NCI-H146 (cell line): ENCODE results near the gene CPN2.

Source experiments
- DNase-seq: peaks from one replicate; lab custom pipeline; 2025; lab: John Stamatoyannopoulos, UW

The CPN2 gene, protein sequence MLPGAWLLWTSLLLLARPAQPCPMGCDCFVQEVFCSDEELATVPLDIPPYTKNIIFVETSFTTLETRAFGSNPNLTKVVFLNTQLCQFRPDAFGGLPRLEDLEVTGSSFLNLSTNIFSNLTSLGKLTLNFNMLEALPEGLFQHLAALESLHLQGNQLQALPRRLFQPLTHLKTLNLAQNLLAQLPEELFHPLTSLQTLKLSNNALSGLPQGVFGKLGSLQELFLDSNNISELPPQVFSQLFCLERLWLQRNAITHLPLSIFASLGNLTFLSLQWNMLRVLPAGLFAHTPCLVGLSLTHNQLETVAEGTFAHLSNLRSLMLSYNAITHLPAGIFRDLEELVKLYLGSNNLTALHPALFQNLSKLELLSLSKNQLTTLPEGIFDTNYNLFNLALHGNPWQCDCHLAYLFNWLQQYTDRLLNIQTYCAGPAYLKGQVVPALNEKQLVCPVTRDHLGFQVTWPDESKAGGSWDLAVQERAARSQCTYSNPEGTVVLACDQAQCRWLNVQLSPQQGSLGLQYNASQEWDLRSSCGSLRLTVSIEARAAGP

DNA sequence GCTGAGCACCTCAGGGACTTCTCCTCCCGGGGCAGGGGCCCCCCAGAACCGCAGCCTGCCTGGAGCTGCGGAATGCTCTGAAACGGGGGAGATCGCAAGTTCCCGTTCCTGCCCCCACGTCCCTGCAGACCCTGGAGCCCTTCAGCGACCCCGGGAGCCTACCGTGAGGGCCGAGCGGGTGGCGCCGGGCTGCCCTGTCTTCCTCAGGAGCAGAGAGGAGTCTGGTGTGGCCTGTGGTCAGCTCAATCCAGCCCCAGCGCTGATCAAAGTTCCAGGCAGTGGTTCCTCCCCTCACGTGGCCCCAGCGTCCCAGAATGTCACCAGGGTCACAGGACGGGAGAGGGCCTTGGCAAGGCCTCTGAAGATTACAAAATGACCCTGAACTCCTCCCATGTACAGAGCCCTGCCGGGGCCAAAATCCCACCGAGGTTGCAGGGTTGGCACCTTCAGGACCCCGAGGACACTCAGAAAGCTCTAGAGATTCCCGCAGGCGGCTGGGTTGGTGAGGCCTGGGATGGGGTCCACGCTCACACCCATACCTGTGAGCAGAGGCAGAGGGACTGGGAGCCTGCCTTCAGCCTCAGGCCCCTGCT is at the start of gene CPN2:
Gene CPN2, minus strand, starts transcription at position 249 of the 593 bp plus-strand sequence. CDS start 8,626 bp downstream, outside the sequence.
- no peak for DNase-seq

DNA sequence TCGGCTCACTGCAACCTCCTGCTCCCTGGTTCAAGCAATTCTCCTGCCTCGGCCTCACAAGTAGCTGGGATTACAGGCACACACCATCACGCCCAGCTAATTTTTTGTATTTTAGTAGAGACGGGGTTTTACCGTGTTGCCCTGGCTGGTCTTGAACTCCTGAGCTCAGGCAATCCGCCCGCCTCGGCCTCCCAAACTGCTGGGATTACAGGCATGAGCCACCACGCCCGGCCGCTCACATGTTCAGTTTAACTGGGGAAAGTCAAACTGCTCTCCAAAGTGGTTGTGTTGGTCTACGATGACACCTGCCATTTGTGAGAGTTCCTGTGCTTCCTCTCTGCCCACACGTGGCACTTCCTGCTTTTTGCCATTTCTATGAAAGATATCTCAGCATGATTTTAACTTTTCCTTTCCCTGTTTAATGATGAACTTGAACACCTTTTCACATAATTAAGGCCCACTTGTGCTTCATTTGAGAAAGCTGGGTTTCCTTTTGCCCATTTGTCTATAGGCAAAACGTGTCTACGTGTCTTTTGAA is 48.8 kb upstream of the CPN2 start:
- no peak for DNase-seq

DNA sequence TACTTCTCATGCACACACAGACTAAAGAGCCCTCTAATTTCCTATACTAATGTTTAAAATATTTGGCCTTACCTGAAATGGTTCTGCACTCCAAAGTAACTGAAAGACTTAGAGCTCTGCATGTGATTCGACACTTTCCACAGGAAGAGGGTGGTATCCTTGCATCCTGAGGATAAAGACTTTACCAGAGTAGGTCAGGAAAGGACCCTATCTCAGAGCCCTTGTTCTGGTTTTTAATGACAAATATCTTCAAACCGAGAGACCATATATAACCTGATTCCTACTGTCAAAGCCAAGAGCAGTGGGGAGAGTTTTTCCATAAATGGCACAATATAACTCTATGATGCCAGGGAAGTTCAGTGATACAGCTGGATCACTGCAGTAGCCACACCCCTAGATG is 48.0 kb upstream of the CPN2 start, which contains the start of gene GP5:
Gene GP5, minus strand, starts transcription at position 101 of the 400 bp plus-strand sequence. CDS start 984 bp downstream, outside the sequence.
- DNase-seq = no peak

DNA sequence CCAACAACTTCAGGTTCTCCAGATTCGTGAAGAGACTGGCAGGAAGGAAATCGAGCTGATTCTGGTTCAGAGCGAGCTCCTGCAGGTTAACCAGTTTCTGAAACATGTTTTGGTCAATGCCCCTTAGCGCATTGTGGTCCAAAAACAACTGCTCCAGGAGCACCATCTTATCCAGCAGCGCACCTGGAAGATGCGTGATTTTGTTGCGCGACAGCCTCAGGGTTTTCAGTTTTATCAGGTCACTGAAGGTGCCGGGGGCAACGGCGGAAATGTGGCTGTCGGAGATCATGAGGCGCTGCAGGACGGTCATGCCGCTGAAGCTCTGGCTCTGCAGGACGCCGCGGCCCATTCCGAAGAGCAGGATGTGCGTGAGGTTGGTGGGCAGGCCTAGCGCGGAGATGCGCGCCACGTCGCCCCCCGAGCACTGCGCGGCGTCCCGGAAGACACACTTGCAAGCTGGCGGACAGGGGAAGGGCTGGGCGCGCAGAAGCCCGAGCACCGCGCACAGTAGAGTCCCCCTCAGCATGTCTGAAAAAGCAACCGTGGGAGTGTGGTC is 46.7 kb upstream of the CPN2 start:
- DNase-seq = peak; percentile 38

DNA sequence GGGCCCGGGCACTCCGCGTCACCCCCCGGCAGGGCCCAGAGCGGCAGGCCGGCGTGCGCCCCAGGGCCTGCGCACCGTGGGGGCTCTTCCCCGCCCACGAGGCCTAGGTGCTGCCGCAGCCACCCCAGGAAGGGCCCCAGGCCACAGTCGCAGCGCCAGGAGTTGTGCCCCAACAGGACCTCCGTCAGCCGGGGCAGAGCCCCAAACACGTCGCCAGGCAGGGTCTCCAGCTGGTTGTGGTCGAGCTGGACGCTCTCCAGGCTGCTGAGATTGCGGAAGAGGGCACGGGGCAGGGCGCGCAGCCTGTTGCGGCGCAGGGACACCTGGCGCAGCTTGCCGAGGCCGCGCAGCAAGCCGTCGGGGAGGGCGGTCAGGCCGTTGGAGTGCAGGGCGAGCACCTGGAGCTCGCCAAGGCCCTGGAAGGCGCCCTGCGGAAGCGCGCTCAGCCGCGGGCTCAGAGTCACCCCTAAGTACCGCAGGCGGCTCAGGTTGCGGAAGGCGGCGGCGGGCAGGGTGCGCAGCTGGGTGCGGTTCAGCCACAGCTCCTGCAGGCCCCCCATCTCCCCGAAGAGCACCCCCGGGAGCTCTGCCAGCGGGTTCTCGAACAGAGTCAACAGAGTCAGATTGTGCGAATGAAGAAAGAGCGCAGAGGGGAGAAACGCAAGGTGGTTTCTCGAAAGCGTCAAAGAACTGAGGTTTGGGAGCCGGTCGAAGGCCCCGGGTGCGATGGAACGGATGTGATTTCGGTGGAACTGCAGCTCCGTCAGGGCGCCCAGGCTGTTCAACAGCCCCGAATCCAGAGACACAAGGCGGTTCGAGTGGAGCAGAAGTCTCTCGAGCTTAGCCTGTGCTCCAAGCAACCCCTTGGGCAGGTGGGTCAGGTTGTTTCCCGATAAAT is 46.0 kb upstream of the CPN2 start:
- no peak for DNase-seq

DNA sequence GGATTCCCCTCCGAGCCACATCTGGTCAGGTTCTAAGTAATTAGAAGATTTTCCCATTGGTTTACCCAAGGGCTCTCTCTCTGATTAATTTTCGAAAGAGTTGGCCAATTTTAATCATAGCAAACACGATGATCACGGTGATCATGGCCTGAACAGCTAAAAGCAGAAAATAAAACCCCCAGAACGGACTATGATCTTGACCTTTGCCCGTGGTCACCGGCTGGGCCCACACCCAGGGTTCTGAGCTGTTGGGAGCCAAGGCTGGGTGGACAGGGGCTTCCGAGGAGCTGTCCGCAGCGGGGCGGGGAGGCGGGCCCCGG is 45.4 kb upstream of the CPN2 start:
- DNase-seq = no peak

DNA sequence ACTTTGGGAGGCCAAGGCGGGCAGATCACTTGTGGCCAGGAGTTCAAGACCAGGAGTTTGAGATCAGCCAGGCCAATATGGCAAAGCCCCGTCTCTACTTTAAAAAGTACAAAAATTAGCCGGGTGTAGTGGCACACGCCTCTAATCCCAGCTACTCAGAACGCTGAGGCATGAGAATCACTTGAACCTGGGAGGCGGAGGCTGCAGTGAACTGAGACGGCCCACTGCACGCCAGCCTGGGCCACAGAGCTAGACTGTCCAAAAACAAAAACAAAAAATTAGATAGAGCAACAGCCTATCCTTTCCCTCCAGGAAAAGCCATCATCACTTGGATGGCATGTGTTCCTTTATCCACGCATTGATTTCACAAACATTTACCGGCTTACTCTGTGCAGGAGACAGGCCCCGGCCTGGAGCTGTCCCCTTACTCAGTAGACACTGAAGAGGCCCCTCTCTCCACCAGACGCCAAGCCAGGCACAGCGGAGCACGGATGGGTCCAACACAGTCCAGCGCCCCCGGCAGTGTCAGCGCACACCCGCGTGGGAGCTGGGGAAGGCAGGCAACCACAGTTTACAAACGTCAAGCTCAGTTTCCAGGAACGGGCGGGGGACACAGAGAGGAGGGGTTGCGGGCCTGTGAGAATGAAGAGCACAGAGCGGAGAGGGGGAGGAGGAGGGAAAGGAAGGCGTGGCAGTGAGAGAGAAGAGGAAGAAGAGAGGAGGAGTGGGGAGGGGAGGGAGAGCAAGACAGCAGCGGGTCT is 44.8 kb upstream of the CPN2 start:
- no peak for DNase-seq

DNA sequence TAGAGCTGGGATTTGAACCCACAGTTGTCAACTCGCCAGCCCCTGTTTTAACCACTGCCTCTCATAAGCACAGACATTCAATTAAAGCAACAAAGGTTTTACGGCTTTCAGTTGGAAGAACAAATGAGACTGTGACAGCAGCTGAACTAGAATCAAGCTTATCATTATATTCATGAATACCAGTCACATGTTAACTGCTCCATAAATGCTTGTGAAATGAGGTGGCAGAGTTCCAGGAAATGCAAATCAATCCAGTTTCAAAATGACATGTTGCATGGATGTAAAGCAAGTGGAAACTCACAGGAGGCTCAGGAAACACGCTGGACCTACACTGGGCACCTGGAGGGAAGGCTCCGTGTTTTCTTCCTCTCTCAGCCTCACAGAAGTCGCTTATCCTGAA is 44.1 kb upstream of the CPN2 start:
- DNase-seq = peak; percentile 62

DNA sequence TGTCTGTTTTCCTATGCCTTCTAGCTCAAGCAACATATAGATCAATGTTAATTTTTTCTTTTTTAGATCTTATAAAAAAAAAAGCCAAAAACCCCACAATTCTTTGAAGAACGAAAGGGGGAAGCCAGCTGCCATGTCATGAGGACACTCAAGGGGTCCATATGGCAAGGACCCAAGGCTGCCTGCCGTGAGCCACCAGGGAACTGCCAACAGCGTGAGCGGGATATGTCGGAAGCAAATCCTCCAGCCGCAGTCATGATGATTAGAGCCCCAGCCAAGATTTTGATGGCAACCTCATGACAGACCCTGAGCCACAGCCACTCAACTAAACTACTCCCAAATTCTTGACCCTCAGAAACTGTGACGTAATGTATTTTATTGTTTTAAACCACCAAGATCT is 41.4 kb upstream of the CPN2 start:
- DNase-seq = no peak

DNA sequence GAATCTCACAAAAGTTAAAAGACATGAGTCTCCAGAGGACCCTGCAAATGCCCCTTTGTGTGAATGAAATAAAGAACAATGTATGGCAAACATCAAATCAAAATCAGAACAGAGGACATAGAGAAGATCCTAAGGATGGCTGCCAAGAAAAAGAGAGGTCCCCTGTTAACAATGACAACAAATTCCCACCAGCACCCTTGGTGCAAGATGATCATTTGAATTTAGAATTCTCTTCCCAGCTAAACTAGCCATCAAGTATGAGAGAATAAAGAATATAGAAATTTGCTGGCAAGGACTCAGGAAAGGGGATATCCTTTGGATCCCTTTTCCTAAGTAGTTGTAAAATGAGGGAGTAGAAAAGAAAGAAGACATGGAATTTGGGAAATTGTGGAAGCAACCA is 39.7 kb upstream of the CPN2 start:
- DNase-seq = no peak

DNA sequence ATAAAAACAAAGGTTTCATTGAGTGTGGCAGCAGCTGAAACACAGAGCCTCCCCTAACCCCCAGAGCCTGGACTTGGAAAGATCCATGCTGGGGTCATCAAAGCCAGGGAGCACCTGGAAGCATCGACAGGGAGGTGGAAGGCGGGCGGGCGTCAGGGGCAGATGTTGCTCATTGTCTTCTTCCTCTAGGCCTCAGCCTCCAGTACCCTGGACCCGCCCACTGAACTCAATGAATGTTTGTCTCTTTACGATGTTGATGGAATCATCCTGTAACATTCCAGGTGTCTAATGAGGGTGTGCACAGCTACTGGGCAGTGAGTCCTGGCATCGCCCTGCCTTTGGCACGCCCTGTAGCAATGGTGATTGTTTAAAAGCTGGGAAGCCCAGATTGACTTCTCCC is 38.1 kb upstream of the CPN2 start:
- no peak for DNase-seq

DNA sequence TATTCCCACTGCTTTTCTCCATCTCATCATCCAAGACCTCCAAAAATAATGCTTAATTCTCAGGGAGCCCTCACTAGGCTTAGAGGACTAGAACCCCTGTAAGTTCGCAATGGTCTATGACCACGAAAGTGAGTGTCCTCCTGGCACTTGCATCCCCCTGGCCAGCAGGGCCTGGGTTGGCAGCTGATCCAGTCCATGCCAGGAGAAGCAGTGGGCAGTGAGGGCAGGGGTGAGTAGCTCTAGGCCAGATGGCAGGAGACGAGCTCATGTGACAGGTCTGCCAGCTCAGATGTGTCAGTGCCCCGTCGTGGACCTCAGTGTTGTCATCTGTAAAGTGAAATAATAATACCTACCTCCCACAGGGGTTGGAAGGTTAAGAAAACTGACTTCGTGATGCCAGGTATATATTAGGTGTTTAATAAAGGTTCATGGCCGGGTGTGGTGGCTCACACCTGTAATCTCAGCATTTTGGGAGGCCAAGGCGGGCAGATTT is 36.8 kb upstream of the CPN2 start:
- no peak for DNase-seq

DNA sequence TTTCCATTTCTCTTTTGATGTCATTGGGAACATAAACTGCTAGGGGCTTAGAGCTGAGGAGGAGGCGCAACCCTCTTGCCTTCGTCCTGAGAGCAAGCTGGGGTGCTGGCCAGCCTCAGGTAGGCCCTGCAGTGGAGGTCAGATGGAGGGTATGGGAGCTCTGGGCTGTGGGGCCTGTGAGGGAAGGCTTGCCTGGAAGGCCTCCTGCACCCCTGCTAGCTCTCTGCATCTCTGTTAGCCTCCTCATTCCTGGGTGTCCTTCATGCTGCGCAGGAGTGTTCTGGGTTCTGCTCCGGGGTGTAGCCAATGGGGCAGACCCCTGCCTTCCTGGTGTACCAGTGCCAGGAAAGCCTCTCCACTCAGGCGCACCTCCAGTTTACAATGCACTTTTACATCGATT is 36.1 kb upstream of the CPN2 start:
- DNase-seq = no peak

DNA sequence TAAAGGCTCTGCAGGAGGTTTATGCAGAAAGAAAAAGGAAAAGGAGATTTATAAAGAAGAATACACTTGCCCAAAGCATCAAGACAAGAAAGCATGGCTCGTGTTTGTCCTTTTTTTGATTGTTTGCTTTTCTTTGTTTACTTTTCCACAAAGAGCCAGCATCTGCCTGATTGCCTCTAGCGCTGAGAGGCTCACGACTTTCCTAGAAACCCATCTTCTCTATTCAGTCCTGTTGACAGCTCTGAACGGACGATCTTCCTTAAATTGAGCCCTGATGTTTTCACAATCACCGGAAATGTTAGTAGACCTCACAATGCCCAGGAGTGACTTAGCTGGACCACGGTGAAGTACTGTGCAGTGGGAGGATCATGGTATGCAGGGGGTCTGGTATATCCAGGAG is 35.5 kb upstream of the CPN2 start:
- peak; percentile 73 for DNase-seq

DNA sequence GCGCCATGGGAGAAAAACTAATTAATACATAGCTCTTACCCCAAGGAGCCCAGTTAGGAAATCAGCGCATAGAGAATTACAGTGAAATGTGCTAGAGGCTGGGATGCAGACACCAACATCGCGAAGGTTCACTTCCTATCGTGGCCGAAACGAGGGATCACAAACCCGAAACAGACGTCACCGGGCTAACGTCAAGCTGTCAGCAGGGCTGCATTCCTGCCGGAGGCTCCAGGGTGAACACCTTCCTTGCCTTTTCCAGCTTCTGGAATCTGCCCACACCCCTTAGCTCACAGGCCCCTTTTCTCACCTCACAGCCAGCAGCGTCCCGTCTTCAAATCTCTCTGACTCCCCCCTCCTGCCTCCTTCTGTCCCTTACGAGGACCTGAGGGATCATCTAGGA is 34.9 kb upstream of the CPN2 start:
- DNase-seq = no peak

DNA sequence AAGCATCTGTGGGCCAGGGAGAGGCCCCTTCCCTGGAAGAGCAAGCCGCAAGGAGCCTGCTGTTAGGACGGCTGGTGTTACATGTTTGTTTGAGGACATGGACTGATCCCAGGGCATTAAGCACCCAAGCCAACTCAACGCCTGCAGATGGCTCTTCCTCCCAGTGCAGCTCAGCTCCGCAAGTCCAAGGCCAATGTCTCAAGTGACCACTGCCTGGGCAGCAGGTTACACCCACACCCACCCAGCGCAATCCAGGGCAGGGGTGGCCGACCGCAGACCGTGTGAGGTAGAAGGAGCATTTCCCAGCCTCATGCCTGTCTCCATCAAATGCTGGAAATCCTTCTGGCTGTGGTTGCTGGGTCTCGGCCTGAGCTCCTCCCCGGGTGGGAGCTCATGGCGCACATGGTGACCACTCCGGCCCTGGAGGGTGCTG is 33.5 kb upstream of the CPN2 start:
- DNase-seq = no peak

DNA sequence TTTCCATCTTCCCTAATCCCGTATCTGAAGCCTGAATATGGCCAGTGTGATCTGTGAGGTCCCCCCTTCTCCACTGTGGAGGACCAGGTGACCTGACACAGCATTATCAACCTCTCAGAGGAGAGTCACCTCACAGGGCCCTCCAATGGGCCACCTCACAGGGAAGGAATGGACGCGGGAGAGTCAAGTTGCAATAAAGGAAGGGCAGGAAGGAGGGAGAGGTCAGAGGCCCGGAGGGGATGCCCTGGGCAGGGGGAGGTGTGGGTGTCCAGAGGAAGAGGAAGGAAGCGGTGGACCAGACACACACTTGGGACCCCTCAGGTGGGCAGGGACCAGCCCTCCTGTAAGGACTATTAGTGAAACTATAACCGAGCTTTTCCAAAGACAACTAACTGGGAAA is 33.0 kb upstream of the CPN2 start:
- DNase-seq = no peak

DNA sequence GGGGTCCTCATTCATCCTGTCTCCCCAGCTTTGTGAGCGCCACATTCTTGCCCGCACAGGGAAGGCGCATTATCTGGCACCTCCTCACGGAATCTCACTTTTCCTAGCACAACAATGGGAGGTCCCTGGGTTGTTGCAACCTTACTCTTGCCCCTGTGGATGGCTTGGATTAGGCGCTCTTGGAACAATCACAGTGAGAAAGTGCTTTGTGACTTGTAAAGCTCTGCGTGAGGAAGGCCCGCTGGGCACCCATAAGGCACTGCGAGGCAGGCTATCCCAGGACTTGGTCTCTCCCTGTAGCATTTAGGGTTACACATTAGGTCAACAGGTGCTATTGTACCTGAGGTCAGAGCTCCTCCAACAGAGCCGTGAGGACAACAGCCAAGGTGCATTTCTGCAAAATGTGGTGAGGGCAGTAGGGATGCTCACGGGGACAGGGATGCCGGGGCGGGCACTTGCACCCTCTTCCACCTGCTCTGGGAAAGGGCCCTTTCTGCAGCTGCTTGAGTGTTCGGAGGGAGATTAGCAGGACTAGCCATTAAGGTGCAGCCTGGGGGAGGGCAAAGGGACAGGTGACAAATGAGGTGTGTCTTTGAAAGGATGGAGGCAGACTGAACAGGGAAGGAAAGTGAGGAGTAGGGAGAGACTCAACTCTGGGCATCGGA is 32.3 kb upstream of the CPN2 start:
- DNase-seq = peak; percentile 35

DNA sequence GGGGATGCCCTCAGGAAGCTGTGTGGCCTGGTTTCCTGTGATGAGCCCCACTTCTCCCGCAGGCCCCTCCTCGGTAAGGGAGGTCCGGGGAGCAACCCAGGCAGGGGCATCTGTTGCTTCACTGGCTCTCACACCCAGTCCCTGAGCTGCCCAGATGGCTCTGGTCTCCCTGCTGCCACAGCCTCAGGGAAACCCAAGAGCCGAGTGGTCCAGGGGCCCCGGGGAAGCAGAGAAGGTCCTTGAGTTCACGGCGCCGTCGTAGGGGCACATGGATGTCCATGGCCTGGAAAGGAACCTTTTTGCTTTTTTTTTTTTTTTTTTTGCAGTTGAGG is 31.7 kb upstream of the CPN2 start:
- no peak for DNase-seq

DNA sequence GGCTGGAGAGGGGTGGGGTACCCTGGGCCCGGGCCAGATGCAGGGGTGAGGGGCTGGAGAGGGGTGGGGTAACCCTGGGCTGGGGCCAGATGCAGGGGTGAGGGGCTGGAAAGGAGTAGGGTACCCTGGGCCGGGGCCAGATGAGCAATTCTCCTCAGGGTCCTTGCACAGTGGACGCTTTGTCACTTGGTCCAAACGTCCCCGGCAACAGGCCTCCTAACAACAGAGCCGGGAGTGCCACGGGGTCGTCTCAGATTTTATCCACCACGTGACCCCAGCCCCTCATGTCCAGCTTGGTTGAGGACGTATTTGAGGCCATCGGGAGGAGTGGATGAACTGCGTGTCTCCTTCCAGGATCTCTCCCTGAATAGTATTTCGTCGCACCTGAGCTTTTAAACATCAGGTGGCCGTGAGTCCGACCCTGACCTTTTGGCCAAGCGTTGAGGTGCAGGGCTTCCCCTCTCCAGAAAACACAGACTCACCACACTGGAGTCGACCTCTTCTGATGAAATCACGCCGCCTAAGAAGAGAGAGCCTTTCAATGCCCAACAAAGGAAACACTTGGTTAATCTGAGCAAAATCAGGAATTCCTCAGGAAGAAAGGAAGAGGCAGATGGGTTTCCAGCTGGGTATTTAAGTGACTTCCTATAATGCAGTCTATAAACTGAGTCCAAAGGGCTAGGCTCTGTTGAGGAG is 31.2 kb upstream of the CPN2 start:
- no peak for DNase-seq
